SU-DHL-6 (cell line): Measurements from ENCODE around the gene CD3G.

ENCODE experiments used
- CTCF ChIP-seq: fragments of 200-600 bp; sonication (generic); IDR thresholded peaks from one replicate; pipeline ENCODE4 v1.5.1; 2017; ENCODE audit warnings: antibody characterized with exemption, mild to moderate bottlenecking, low read length, moderate library complexity; ENCODE audit not compliant: insufficient read depth, poor library complexity, severe bottlenecking
- EZH2phosphoT487 ChIP-seq: fragments of 200-600 bp; sonication (generic), shearing (Covaris generic); conservative IDR thresholded peaks from 2 replicates; pipeline ENCODE4 v1.6.1; 2018; ENCODE audit warnings: mild to moderate bottlenecking, antibody characterized with exemption, low read length, moderate library complexity, mixed read lengths

DNA sequence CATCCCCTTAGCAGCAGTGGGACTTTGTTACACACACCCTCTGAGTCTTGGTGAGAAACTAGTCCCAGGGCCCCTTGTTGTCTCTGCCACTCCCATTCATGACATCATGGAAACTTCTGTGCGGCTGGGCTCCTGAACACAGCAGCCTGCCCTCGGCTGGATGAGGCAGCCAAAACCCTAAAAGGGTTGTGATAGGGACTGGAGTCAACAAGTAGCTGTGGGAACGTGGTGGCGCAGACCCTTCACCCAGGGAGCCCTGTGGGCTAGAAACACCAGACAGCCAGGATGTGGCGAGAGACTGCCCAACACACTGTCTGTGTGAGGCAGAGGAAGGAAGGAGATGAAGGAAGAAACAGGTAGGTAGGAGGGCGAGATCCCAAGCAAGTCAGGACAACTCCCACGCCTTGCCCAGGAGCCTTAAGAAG, 5.5 kb upstream of the CD3G start:
- TF ChIP-seq CTCF (no peak), EZH2phosphoT487 (no peak)
